HG02973 (cell line): ENCODE results near the gene PTP4A2.
"Not testable (repeated sequence)": the region's sequence is repeated elsewhere in the genome, so short reads cannot be mapped to it uniquely, and the experiment has no call there.

Experiments used
- ATAC-seq: cut with Tn5 transposase; IDR thresholded peaks from one replicate; pipeline ENCODE4 v1.9.1; 2021; ENCODE audit warnings: moderate library complexity; ENCODE audit not compliant: unreplicated experiment

Gene PTP4A2

GRCh38 chr1:31926252-31926651, 11.9 kb downstream of the PTP4A2 start:
- ATAC-seq: no peak

GRCh38 chr1:31925824-31926223, 12.3 kb downstream of the PTP4A2 start:
- ATAC-seq: not testable (repeated sequence)

GRCh38 chr1:31924839-31925238, 13.3 kb downstream of the PTP4A2 start:
- no peak for ATAC-seq

GRCh38 chr1:31923901-31924535, 14.2 kb downstream of the PTP4A2 start:
- ATAC-seq: no peak

- ATAC-seq: no peak
Measured at GRCh38 chr1:31920956-31921355, 17.2 kb downstream of the PTP4A2 start.

GRCh38 chr1:31919591-31919990, 18.6 kb downstream of the PTP4A2 start:
- no peak for ATAC-seq

- ATAC-seq: no peak
Measured at GRCh38 chr1:31915438-31915837, 22.7 kb downstream of the PTP4A2 start.

- ATAC-seq: no peak
Measured at GRCh38 chr1:31913968-31914367, 24.2 kb downstream of the PTP4A2 start.

GRCh38 chr1:31912839-31913239, 25.3 kb downstream of the PTP4A2 start:
- ATAC-seq: no peak

GRCh38 chr1:31911994-31912780, 26.0 kb downstream of the PTP4A2 start:
- ATAC-seq: no peak

- ATAC-seq: no peak
Measured at GRCh38 chr1:31910933-31911332, 27.2 kb downstream of the PTP4A2 start.

- ATAC-seq: no peak
Measured at GRCh38 chr1:31909691-31910090, 28.5 kb downstream of the PTP4A2 start.

- ATAC-seq: no peak
Measured at GRCh38 chr1:31906557-31906956, 31.6 kb downstream of the PTP4A2 start.

GRCh38 chr1:31905681-31906080, 32.5 kb downstream of the PTP4A2 start:
- no peak for ATAC-seq

GRCh38 chr1:31905093-31905509, 33.1 kb downstream of the PTP4A2 start:
- no peak for ATAC-seq

GRCh38 chr1:31904339-31905092, 33.7 kb downstream of the PTP4A2 start:
- ATAC-seq: no peak

- ATAC-seq: no peak
Measured at GRCh38 chr1:31902510-31902860, 35.7 kb downstream of the PTP4A2 start.

GRCh38 chr1:31901838-31902509, 36.2 kb downstream of the PTP4A2 start:
- ATAC-seq: no peak

- no peak for ATAC-seq
Measured at GRCh38 chr1:31900790-31901189, 37.4 kb downstream of the PTP4A2 start.

GRCh38 chr1:31897526-31898100, 40.6 kb downstream of the PTP4A2 start:
- no peak for ATAC-seq
